GM23338 (cell line): ENCODE results near the gene CDYL2. TPM values are rescaled to one million over a fixed set of nuclear protein-coding genes. Genes with fewer than 3 reads are reported as not detected.

Experiments used
- ATAC-seq: fragments of 200-7000 bp; cut with Tn5 transposase; 3 replicates; pipeline ENCODE4 v1.9.1; 2020
- DNase-seq: peaks from one replicate; pipeline ENCODE4 v3.0.0-alpha.2; 2015; ENCODE audit warnings: low spot score
- H2AFZ ChIP-seq: fragments of 200-600 bp; sonication (generic); 2 replicates; pipeline ENCODE4 v1.8.0; 2016; ENCODE audit warnings: antibody characterized with exemption, mild to moderate bottlenecking, moderate library complexity
- H3F3A ChIP-seq: fragments of 200-600 bp; sonication (generic); replicated peaks from 2 replicates; pipeline ENCODE4 v1.8.0; 2017; ENCODE audit warnings: antibody characterized with exemption, mixed run types, low read depth
- H3K27ac ChIP-seq: fragments of 200-600 bp; sonication (generic); 2 replicates; pipeline ENCODE4 v1.6.1; 2016; ENCODE audit warnings: low read depth
- H3K27me3 ChIP-seq: fragments of 200-600 bp; sonication (generic); 2 replicates; pipeline ENCODE4 v1.8.0; 2016; ENCODE audit warnings: mild to moderate bottlenecking, mixed run types, moderate library complexity; ENCODE audit not compliant: insufficient read depth
- H3K36me3 ChIP-seq: fragments of 200-600 bp; sonication (generic); 2 replicates; pipeline ENCODE4 v1.8.0; 2016; ENCODE audit warnings: mild to moderate bottlenecking; ENCODE audit not compliant: insufficient read depth
- H3K4me1 ChIP-seq: fragments of 200-600 bp; sonication (generic); 2 replicates; pipeline ENCODE4 v1.8.0; 2016; ENCODE audit warnings: mild to moderate bottlenecking, moderate library complexity; ENCODE audit not compliant: insufficient read depth
- H3K4me2 ChIP-seq: fragments of 200-600 bp; sonication (generic); 2 replicates; pipeline ENCODE4 v1.7.1; 2017; ENCODE audit warnings: mixed run types
- H3K4me3 ChIP-seq: fragments of 200-600 bp; sonication (generic); 2 replicates; pipeline ENCODE4 v1.6.1; 2016; ENCODE audit warnings: mixed run types
- H3K79me2 ChIP-seq: fragments of 200-600 bp; sonication (generic); replicated peaks from 2 replicates; pipeline ENCODE4 v1.8.0; 2017; ENCODE audit warnings: mild to moderate bottlenecking; ENCODE audit not compliant: insufficient read depth
- H3K9me2 ChIP-seq: fragments of 200-600 bp; sonication (generic); 2 replicates; pipeline ENCODE4 v1.8.0; 2017; ENCODE audit not compliant: insufficient read depth
- H4K20me1 ChIP-seq: fragments of 200-600 bp; sonication (generic); replicated peaks from 2 replicates; pipeline ENCODE4 v1.8.0; 2017; ENCODE audit warnings: mild to moderate bottlenecking; ENCODE audit not compliant: insufficient read depth
- H3K27ac Mint-ChIP-seq: 2 replicates; pipeline ENCODE4 v1.8.0; 2020; ENCODE audit warnings: inconsistent platforms, mild to moderate bottlenecking, moderate library complexity, mixed read lengths
- H3K27me3 Mint-ChIP-seq: 3 replicates; pipeline ENCODE4 v1.8.0; 2022; ENCODE audit warnings: low read depth, mild to moderate bottlenecking, moderate library complexity, mixed read lengths, inconsistent platforms; ENCODE audit not compliant: insufficient read depth, poor library complexity
- H3K36me3 Mint-ChIP-seq: 3 replicates; pipeline ENCODE4 v1.8.0; 2021; ENCODE audit warnings: low read depth, mild to moderate bottlenecking, inconsistent platforms, moderate library complexity, mixed read lengths
- H3K4me1 Mint-ChIP-seq: 3 replicates; pipeline ENCODE4 v1.8.0; 2020; ENCODE audit warnings: mild to moderate bottlenecking, inconsistent platforms, mixed read lengths
- H3K4me3 Mint-ChIP-seq: 3 replicates; pipeline ENCODE4 v1.8.0; 2021; ENCODE audit warnings: moderate library complexity, mild to moderate bottlenecking, inconsistent platforms, mixed read lengths
- H3K9me3 Mint-ChIP-seq: 3 replicates; pipeline ENCODE4 v1.8.0; 2020; ENCODE audit warnings: moderate library complexity, mild to moderate bottlenecking, inconsistent platforms, mixed read lengths
- CREB1 ChIP-seq: fragments of 250-450 bp; sonication (Bioruptor Pico); IDR thresholded peaks from 2 replicates; pipeline ENCODE4 v1.5.0; 2020; ENCODE audit warnings: low read depth, mild to moderate bottlenecking, moderate library complexity
- ETS1 ChIP-seq: IDR thresholded peaks from 2 replicates; pipeline ENCODE4 v1.6.1; 2016; ENCODE audit warnings: antibody characterized with exemption
- EZH2 ChIP-seq: fragments of 200-600 bp; sonication (generic); IDR thresholded peaks from one replicate; pipeline ENCODE4 v1.8.0; 2017; ENCODE audit warnings: antibody characterized with exemption, mild to moderate bottlenecking, low read depth; ENCODE audit not compliant: unreplicated experiment
- EZH2phosphoT487 ChIP-seq: fragments of 200-600 bp; sonication (generic); IDR thresholded peaks from one replicate; pipeline ENCODE4 v1.8.1; 2018; ENCODE audit warnings: antibody characterized with exemption; ENCODE audit not compliant: unreplicated experiment
- JUNB ChIP-seq: IDR thresholded peaks from one replicate; pipeline ENCODE4 v1.6.1; 2016; ENCODE audit warnings: antibody characterized with exemption; ENCODE audit not compliant: unreplicated experiment
- NANOG ChIP-seq: IDR thresholded peaks from 2 replicates; pipeline ENCODE4 v1.6.1; 2016; ENCODE audit warnings: antibody characterized with exemption, borderline replicate concordance
- POLR2AphosphoS5 ChIP-seq: IDR thresholded peaks from 2 replicates; pipeline ENCODE4 v1.6.1; 2016; ENCODE audit warnings: antibody characterized with exemption, low read depth
- REST ChIP-seq: IDR thresholded peaks from one replicate; pipeline ENCODE4 v1.6.1; 2018; ENCODE audit warnings: antibody characterized with exemption; ENCODE audit not compliant: unreplicated experiment
- STAT1 ChIP-seq: IDR thresholded peaks from one replicate; pipeline ENCODE4 v1.6.1; 2016; ENCODE audit warnings: antibody characterized with exemption; ENCODE audit not compliant: unreplicated experiment
- ZNF114 ChIP-seq: fragments of 250-450 bp; sonication (Bioruptor Pico); IDR thresholded peaks from 2 replicates; pipeline ENCODE4 v1.5.0; 2020; ENCODE audit warnings: mild to moderate bottlenecking, moderate library complexity
- ZNF331 ChIP-seq: fragments of 250-450 bp; sonication (Bioruptor Pico); IDR thresholded peaks from 2 replicates; pipeline ENCODE4 v1.5.0; 2020; ENCODE audit warnings: low read depth, mild to moderate bottlenecking, moderate library complexity
- ZNF462 ChIP-seq: fragments of 250-450 bp; sonication (Bioruptor Pico); IDR thresholded peaks from 2 replicates; pipeline ENCODE4 v1.5.0; 2020; ENCODE audit warnings: mild to moderate bottlenecking, moderate library complexity
- polyA plus RNA-seq: library from polyadenylated mRNA; unstranded; fragments of >200 nt; fragmentation: Nextera tagmentation; extraction: Ambion mirVana; gene quantifications from 2 replicates; pipeline ENCODE4 v1.2.1, GENCODE V29; 2016
- total RNA-seq: library from RNA; depleted of rRNA; stranded (reverse); fragments of >200 nt; shearing (Covaris generic); gene quantifications from 2 replicates; pipeline ENCODE4 v1.2.3, GENCODE V29; 2014

The CDYL2 gene
- total and polyA plus RNA-seq, 2 experiments from 2014 or later = 0.82 to 4.3 TPM

GRCh38 chr16:80554033-80554432 is 250.4 kb downstream of the CDYL2 start:
- Mint-ChIP-seq H3K9me3 (no peaks in the 10 kb centered on the region), H3K36me3 (no peaks in the 10 kb centered on the region), H3K4me1 (no peaks in the 10 kb centered on the region), H3K4me3 (no peak overlapping the region), H3K27ac (no peak overlapping the region), H3K27me3 (peaks cover 3% of the 10 kb centered on the region)
- Histone ChIP-seq H3K27ac (no peak overlapping the region), H3K4me3 (no peak overlapping the region), H4K20me1 (no peaks in the 10 kb centered on the region), H3F3A (no peaks in the 10 kb centered on the region), H3K79me2 (no peaks in the 10 kb centered on the region), H2AFZ (no peak overlapping the region), H3K4me1 (no peaks in the 10 kb centered on the region), H3K9me2 (no peaks in the 10 kb centered on the region), H3K27me3 (no peaks in the 10 kb centered on the region), H3K36me3 (no peaks in the 10 kb centered on the region), H3K4me2 (no peak overlapping the region)
- DNase-seq (no peak), ATAC-seq (no peak)
- no peak for TF ChIP-seq NANOG

- no peaks in the 10 kb centered on the region for H3K36me3 ChIP-seq
- no peak overlapping the region for H3K4me3 ChIP-seq
- no peaks in the 10 kb centered on the region for H3K9me3 Mint-ChIP-seq
- no peak overlapping the region for H3K4me3 Mint-ChIP-seq
- no peaks in the 10 kb centered on the region for H4K20me1 ChIP-seq
- no peak for DNase-seq
- H3K27me3 Mint-ChIP-seq = peaks cover 2% of the 10 kb centered on the region
- H3K9me2 ChIP-seq = no peaks in the 10 kb centered on the region
- H3K79me2 ChIP-seq = no peaks in the 10 kb centered on the region
- H3K36me3 Mint-ChIP-seq = no peaks in the 10 kb centered on the region
- no peaks in the 10 kb centered on the region for H3F3A ChIP-seq
- H3K4me2 ChIP-seq = no peak overlapping the region
- H2AFZ ChIP-seq = peak overlapping the region; percentile 32; the same call in 1 of the 2 replicates
- no peak overlapping the region for H3K27ac ChIP-seq
- ATAC-seq = no peak
- no peak overlapping the region for H3K27ac Mint-ChIP-seq
- H3K4me1 Mint-ChIP-seq = no peaks in the 10 kb centered on the region
- no peaks in the 10 kb centered on the region for H3K27me3 ChIP-seq
- H3K4me1 ChIP-seq = no peaks in the 10 kb centered on the region
- no peak for TF ChIP-seq EZH2
- no peak for TF ChIP-seq CREB1 (CRISPR knock-in tag)
- TF ChIP-seq ZNF114 (CRISPR knock-in tag) = no peak
- TF ChIP-seq EZH2phosphoT487 = no peak
- TF ChIP-seq STAT1 = no peak
- TF ChIP-seq NANOG = no peak
- TF ChIP-seq ETS1 = no peak
- TF ChIP-seq JUNB = no peak
- no peak for TF ChIP-seq POLR2AphosphoS5
- TF ChIP-seq ZNF462 (CRISPR knock-in tag) = no peak
- TF ChIP-seq ZNF331 (CRISPR knock-in tag) = no peak
- no peak for TF ChIP-seq REST
These were observed 252.1 kb downstream of the CDYL2 start for GRCh38 chr16:80552277-80552676.
